GM11168 (cell line): ENCODE measurements around the gene FOSL2.

Experiments used
- in situ Hi-C: fragments of 300-500 bp; cut with MboI; formaldehyde crosslinking; loops from one replicate; pipeline ENCODE4 v1.12.0; 2022; ENCODE audit warnings: low sequenced_read_pairs; ENCODE audit not compliant: unreplicated experiment

Gene FOSL2

DNA sequence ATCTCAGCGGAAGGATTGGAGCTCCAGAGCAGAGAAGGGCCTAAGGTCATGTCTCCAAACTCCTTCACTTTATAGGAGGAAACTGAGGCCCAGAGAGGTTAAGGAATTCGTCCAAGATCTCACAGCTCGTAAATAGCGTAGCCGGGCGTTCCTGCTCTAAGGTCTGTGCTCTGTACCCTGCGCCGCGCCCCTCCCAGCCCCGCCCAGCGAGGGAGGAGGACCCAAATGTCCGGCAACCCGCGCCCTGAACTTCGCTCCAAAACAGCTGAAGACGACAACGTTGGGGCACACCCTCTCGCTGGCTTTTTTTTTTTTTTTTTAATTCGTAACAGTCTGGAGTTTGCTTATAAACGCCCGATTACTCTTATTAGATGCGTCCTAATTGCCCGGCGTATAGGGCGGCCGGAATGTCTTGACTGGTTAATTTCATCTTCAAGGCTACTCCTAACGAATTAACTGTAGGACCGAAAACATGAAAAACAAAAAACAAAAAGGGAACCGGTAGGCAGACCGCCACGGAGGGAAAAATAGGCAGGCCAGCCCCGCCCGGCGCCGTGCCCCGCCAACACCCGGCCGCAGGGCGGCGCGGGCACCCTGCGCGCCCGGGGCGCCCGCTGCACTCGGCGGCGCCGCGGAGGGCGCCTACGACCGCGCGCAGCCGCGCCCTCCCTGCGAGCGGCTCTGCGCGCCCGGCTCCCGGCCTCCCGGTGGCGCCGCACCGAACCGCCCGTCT is 928 bp upstream of the FOSL2 start:
- in situ Hi-C loops, result no loop called here

DNA sequence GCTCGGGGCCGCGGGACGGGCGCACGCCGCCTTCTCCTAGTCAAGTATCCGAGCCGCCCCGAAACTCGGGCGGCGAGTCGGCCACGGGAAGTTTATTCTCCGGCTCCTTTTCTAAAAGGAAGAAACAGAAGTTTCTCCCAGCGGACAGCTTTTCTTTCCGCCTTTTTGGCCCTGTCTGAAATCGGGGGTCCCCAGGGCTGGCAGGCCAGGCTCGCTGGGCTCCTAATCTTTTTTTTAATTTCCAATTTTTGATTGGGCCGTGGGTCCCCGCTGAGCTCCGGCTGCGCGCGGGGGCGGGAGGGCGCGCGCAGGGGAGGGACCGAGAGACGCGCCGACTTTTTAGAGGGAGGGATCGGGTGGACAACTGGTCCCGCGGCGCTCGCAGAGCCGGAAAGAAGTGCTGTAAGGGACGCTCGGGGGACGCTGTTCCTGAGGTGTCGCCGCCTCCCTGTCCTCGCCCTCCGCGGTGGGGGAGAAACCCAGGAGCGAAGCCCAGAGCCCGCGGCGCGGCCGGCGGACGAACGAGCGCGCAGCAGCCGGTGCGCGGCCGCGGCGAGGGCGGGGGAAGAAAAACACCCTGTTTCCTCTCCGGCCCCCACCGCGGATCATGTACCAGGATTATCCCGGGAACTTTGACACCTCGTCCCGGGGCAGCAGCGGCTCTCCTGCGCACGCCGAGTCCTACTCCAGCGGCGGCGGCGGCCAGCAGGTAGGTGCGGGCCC is 617 bp downstream of the FOSL2 start:
- in situ Hi-C loops, result no loop called here

GRCh38 chr2:28394331-28394877 is 1.7 kb downstream of the FOSL2 start:
- in situ Hi-C loops, result no loop called here

DNA sequence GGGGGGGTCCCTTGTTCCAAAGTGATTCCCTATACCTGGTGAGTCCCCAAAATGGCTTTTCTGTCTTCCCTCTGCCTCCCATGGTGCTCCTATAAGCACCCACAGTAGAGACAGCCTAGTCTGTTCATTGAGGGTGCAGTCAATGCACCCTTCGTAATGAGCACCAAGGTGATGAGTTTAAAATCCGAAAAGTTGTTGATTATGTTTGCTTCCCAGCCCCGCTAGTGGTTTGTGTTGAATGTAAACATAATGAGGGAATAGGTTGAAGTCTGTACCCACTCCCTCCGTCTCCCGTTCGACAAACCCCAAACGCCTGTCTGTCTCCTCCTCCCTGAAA is 2.3 kb downstream of the FOSL2 start:
- in situ Hi-C loops, result no loop called here

- in situ Hi-C loops, result no loop called here
These were observed 2.8 kb downstream of the FOSL2 start for GRCh38 chr2:28395334-28396061.

GRCh38 chr2:28397043-28397381 is 4.4 kb downstream of the FOSL2 start:
- in situ Hi-C loops, result no loop called here

GRCh38 chr2:28398101-28398834 is 5.6 kb downstream of the FOSL2 start:
- in situ Hi-C loops, result no loop called here

DNA sequence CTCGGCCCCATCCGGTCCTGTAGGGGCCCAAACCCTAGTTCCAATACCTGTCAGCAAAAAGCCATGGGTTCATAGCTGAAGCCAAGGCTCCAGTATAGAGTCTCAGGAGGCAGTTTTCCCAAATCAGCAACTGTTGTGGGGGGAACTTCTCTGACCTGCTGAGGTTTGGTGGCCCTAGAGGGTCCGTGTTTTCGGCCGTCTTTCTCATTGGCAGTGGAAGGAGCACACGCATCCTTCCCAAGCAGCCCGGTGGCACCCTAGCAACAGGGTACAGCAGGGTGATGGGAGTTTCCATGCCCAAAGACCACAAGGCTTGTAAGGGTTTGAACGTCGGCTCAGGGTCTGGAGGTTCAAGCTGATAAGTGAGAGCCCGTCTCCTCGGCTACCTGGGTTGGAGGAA is 6.6 kb downstream of the FOSL2 start:
- in situ Hi-C loops, result no loop called here

DNA sequence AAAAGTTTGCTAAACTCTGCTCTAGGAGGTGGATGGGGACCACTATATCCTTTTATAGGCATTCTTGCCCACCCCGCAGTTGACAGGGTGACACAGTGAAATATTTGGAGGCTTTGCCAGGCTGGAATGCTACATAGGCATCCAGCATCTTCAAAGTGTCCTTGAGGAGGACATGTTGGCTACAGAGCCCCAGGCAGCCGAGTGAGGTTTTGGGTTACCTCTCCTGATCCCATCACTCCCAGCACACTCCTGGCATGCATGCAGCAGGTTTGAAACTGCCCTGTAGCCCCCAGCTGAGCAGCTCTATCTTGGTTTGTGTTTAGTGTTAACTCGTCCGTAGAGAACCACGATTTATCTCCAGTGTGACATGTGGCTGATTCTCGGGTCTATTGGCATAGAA is 7.3 kb downstream of the FOSL2 start:
- in situ Hi-C loops, result loop anchor here (25.0 kb wide), 1 partner anchor 638 kb away; the partner anchor contains the start of gene MRPL33

GRCh38 chr2:28400419-28400818 is 7.8 kb downstream of the FOSL2 start:
- in situ Hi-C loops, result loop anchor here (25.0 kb wide), 1 partner anchor 638 kb away; the partner anchor contains the start of gene MRPL33

DNA sequence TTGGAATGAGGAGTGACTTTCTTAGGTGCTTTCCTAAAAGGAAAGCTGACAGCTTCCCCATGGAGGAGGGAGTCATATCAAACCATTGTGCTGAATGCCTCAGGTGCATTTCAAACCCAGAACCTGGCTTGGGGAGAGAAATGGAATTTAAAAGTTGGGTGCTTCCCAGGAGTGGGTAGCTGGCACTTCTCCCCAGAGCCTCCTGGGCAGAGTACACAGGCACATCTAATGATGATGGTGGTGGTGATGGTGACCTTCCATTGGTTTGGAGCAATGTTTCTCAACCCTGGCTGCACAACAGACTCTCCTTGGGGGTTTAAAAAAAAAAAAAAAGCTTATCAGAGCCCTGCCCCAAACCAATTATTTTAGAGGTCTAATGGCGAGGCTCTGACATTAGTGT is 8.3 kb downstream of the FOSL2 start:
- in situ Hi-C loops, result loop anchor here (25.0 kb wide), 1 partner anchor 639 kb away; the partner anchor contains the start of gene MRPL33

DNA sequence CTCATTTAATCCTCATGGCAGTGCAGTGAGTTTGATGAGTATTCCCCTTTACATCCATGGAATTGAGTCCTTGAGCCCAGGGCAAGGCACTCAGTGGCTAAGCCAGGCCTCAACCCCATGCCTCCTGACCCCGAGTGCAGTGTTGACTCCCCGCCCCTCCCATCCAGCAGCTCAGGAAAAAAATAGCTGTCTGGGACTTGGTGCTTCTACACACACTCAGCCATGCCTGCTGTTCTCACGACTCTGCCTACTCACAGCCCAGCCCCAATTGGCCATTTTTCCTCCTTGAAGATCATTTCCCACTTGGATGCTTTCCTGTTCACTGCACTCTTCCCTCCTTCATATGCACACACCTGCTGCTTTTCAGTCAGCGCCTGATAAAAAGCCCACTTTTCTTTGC is 8.8 kb downstream of the FOSL2 start:
- in situ Hi-C loops, result loop anchor here (25.0 kb wide), 1 partner anchor 639 kb away; the partner anchor contains the start of gene MRPL33

- in situ Hi-C loops, result loop anchor here (25.0 kb wide), 1 partner anchor 640 kb away; the partner anchor contains the start of gene MRPL33
These were observed 9.4 kb downstream of the FOSL2 start for GRCh38 chr2:28401948-28402550.

GRCh38 chr2:28403370-28403956 is 10.8 kb downstream of the FOSL2 start:
- in situ Hi-C loops, result loop anchor here (25.0 kb wide), 1 partner anchor 641 kb away; the partner anchor contains the start of gene MRPL33

GRCh38 chr2:28404086-28404485 is 11.4 kb downstream of the FOSL2 start:
- in situ Hi-C loops, result loop anchor here (25.0 kb wide), 1 partner anchor 642 kb away; the partner anchor contains the start of gene MRPL33

DNA sequence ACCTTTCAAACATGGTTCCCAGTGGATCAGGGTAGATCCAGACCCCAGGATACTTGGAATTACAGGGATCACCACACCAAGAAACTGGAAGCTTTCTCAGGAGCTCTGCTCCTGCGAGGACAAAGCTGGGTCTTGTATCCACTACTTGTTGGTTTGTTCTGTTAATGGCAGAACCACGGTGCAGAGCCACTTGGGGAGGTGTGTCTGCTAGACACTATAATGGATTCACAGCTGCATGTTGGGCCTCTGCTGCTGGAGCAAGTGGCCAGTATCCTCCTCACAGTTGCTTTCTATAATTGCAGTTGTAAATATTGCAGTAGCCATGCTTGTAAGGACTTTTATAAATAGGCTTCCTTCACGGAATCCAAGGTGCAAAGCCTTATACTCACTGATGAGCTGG is 12.9 kb downstream of the FOSL2 start:
- in situ Hi-C loops, result loop anchor here (25.0 kb wide), 1 partner anchor 643 kb away; the partner anchor contains the start of gene MRPL33

- in situ Hi-C loops, result loop anchor here (25.0 kb wide), 1 partner anchor 644 kb away; the partner anchor contains the start of gene MRPL33
These were observed 13.8 kb downstream of the FOSL2 start for GRCh38 chr2:28406276-28407096.
